Activated CD4-positive, alpha-beta T cell treated with anti-CD3 and anti-CD28 coated beads, Interleukin-2, amount 50 U/mL, for 16 hours (primary cell): ENCODE results near the gene MAGEA12.
"Not testable (repeated sequence)": the region's sequence is repeated elsewhere in the genome, so short reads cannot be mapped to it uniquely, and the experiment has no call there.

Source experiments
- DNase-seq: peaks from one replicate; pipeline ENCODE4 v3.0.0-alpha.2; 2020

The MAGEA12 gene

DNA sequence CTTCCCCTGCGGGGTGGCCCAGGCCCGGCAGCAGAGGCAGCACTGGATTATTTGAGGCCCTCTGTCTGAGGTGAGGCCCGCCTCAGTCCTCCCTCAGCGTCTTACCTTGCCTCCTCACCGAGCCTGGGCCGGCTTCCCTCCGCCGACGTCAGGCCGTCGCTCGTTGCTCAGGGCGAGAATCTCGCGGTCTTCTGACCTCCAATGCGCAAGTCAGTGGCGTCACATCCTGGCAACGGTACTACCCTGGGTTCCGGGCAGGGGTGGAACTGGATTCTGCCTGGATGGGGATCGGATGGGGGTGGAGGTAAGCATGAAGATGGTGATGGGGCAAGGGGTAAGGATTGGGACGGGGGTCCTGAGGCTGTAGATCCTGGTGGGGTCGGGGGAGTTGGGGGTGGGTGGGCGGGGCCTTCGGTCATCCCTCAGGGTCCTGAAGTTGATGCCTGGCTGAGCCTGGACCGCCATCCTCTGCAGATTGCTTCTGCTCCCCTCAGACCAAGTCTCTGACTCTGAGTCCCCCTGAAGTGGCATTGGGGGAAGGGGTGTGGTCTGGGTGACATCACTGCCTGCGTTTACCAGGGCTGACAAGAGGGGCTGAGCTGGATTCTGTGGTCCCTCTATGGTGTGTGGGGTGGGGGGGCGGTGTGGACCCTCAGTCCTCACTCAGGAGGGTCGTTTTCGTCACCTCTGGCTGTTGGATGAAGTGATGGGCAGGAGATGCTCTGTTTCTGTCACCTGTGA lies 36.2 kb downstream of the MAGEA12 start, which contains the start of gene MAGEA6:
TSS of gene MAGEA6 (minus strand) at position 141 of the 741 bp plus-strand sequence. CDS start 2,039 bp downstream, outside the sequence.
- not testable (repeated sequence) for DNase-seq

DNA sequence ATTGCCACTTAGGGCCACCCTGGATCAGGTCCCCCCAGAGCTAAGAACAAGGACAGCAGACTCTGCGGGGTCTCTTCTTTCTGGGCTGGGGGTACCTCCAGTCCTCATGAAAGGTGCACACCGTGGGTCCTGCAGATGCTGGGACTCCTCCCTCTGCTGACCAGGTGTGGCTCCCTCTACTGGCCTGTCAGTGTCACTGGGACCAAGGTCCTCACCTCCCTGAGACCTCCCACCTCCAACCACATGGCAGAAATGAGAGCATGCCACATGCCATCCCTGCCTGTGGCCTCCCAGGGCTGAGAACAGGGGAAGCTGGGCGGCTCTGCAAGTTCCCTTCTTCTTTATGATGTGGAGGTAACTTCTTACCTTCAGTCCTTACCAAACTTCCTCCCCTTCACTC lies 53.5 kb downstream of the MAGEA12 start:
- DNase-seq: not testable (repeated sequence)
